Astrocyte (in vitro differentiated cells and primary cell): ENCODE results near the gene LAMA5. TPM values are rescaled to one million over a fixed set of nuclear protein-coding genes. Genes with fewer than 3 reads are reported as not detected.

Experiments used
- DNase-seq: peaks from one replicate; pipeline ENCODE4 v3.0.0-alpha.2; 2010; ENCODE audit warnings: low read depth
- FAIRE-seq: peaks from 2 replicates; lab custom pipeline; 2011; peaks lifted over from hg19 to GRCh38; lab: Jason Lieb, UNC
- H2AFZ ChIP-seq: 2 replicates; pipeline ENCODE4 v1.6.0; 2012; ENCODE audit warnings: low read depth, low read length, inconsistent platforms
- H3K27ac ChIP-seq: 2 replicates; pipeline ENCODE4 v1.5.1; 2011; ENCODE audit warnings: low read depth, low read length, inconsistent platforms
- H3K27me3 ChIP-seq: 2 replicates; pipeline ENCODE4 v1.6.0; 2011; ENCODE audit warnings: low read length, inconsistent platforms; ENCODE audit not compliant: insufficient read depth
- H3K36me3 ChIP-seq: 2 replicates; pipeline ENCODE4 v1.5.1; 2011; ENCODE audit warnings: low read length, inconsistent platforms; ENCODE audit not compliant: insufficient read depth
- H3K4me1 ChIP-seq: 2 replicates; pipeline ENCODE4 v1.5.1; 2011; ENCODE audit warnings: low read length, inconsistent platforms; ENCODE audit not compliant: insufficient read depth
- H3K4me2 ChIP-seq: 2 replicates; pipeline ENCODE4 v1.6.0; 2012; ENCODE audit warnings: low read length, inconsistent platforms
- H3K4me3 ChIP-seq: 2 replicates; pipeline ENCODE4 v1.5.1; 2011; ENCODE audit warnings: low read depth, mild to moderate bottlenecking, low read length, inconsistent platforms; ENCODE audit not compliant: insufficient read depth
- H3K79me2 ChIP-seq: 2 replicates; pipeline ENCODE4 v1.6.0; 2012; ENCODE audit warnings: mild to moderate bottlenecking, low read length, inconsistent platforms; ENCODE audit not compliant: insufficient read depth
- H3K9ac ChIP-seq: 2 replicates; pipeline ENCODE4 v1.6.0; 2012; ENCODE audit warnings: mild to moderate bottlenecking, low read length, inconsistent platforms
- H3K9me3 ChIP-seq: 2 replicates; pipeline ENCODE4 v1.5.1; 2012; ENCODE audit warnings: low read depth, mild to moderate bottlenecking, low read length, inconsistent platforms; ENCODE audit not compliant: insufficient read depth
- H4K20me1 ChIP-seq: 2 replicates; pipeline ENCODE4 v1.6.0; 2012; ENCODE audit warnings: low read length, inconsistent platforms; ENCODE audit not compliant: insufficient read depth
- H3K27ac Mint-ChIP-seq: one replicate; pipeline ENCODE4 v1.8.0; 2021; ENCODE audit warnings: mild to moderate bottlenecking, mixed read lengths; ENCODE audit not compliant: unreplicated experiment
- H3K27me3 Mint-ChIP-seq: one replicate; pipeline ENCODE4 v1.8.0; 2021; ENCODE audit warnings: low read depth, mixed read lengths; ENCODE audit not compliant: unreplicated experiment
- H3K36me3 Mint-ChIP-seq: one replicate; pipeline ENCODE4 v1.8.0; 2021; ENCODE audit warnings: low read depth, mixed read lengths; ENCODE audit not compliant: unreplicated experiment
- H3K4me1 Mint-ChIP-seq: one replicate; pipeline ENCODE4 v1.8.0; 2021; ENCODE audit warnings: low read depth, mixed read lengths; ENCODE audit not compliant: unreplicated experiment
- H3K4me3 Mint-ChIP-seq: one replicate; pipeline ENCODE4 v1.8.0; 2021; ENCODE audit warnings: mild to moderate bottlenecking, moderate library complexity, mixed read lengths; ENCODE audit not compliant: unreplicated experiment
- H3K9me3 Mint-ChIP-seq: one replicate; pipeline ENCODE4 v1.8.0; 2021; ENCODE audit warnings: mild to moderate bottlenecking, mixed read lengths; ENCODE audit not compliant: unreplicated experiment
- EZH2 ChIP-seq: IDR thresholded peaks from 2 replicates; pipeline ENCODE4 v1.6.1; 2012; ENCODE audit warnings: mild to moderate bottlenecking, low read length, inconsistent platforms; ENCODE audit not compliant: insufficient read depth
- total RNA-seq: library from RNA; stranded (reverse); gene quantifications from 2 replicates; pipeline ENCODE4 v1.2.1, GENCODE V29; 2021
- TF ChIP-seq, protein P1 (sequence below): IDR thresholded peaks from 2 replicates; pipeline ENCODE4 v1.5.1; 2011; ENCODE audit warnings: low read depth, mild to moderate bottlenecking, inconsistent platforms, low read length, moderate library complexity; ENCODE audit not compliant: insufficient read depth

Gene LAMA5
- total RNA-seq, 1 donor from 2014 or later: 350 TPM

GRCh38 chr20:62323980-62324906 is 42.9 kb downstream of the LAMA5 start:
- no peaks in the 10 kb centered on the region for H4K20me1 ChIP-seq
- TF ChIP-seq, protein P1, sequence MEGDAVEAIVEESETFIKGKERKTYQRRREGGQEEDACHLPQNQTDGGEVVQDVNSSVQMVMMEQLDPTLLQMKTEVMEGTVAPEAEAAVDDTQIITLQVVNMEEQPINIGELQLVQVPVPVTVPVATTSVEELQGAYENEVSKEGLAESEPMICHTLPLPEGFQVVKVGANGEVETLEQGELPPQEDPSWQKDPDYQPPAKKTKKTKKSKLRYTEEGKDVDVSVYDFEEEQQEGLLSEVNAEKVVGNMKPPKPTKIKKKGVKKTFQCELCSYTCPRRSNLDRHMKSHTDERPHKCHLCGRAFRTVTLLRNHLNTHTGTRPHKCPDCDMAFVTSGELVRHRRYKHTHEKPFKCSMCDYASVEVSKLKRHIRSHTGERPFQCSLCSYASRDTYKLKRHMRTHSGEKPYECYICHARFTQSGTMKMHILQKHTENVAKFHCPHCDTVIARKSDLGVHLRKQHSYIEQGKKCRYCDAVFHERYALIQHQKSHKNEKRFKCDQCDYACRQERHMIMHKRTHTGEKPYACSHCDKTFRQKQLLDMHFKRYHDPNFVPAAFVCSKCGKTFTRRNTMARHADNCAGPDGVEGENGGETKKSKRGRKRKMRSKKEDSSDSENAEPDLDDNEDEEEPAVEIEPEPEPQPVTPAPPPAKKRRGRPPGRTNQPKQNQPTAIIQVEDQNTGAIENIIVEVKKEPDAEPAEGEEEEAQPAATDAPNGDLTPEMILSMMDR: no peak
- no peaks in the 10 kb centered on the region for H3K9me3 Mint-ChIP-seq

GRCh38 chr20:62323146-62323979 is 43.7 kb downstream of the LAMA5 start:
- Mint-ChIP-seq H3K9me3 (no peaks in the 10 kb centered on the region), H3K27ac (no peak overlapping the region), H3K4me1 (no peaks in the 10 kb centered on the region), H3K36me3 (peaks cover 12% of the 10 kb centered on the region), H3K27me3 (no peaks in the 10 kb centered on the region), H3K4me3 (no peak overlapping the region)
- no peak overlapping the region for H3K4me3 ChIP-seq
- no peaks in the 10 kb centered on the region for H3K4me1 ChIP-seq
- no peaks in the 10 kb centered on the region for H3K27me3 ChIP-seq
- TF ChIP-seq, protein P1: no peak
- TF ChIP-seq EZH2: no peak
- H3K9ac ChIP-seq: no peak overlapping the region
- no peaks in the 10 kb centered on the region for H3K36me3 ChIP-seq
- H3K27ac ChIP-seq: no peak overlapping the region
- FAIRE-seq (no peak), DNase-seq (no peak)
- no peak overlapping the region for H3K4me2 ChIP-seq
- H3K79me2 ChIP-seq: no peaks in the 10 kb centered on the region
- H2AFZ ChIP-seq: no peak overlapping the region
- H4K20me1 ChIP-seq: no peaks in the 10 kb centered on the region
- H3K9me3 ChIP-seq: no peaks in the 10 kb centered on the region

More at GRCh38 chr20:62323980-62324906, 42.9 kb downstream of the LAMA5 start:
- Mint-ChIP-seq H3K36me3 (peaks cover 10% of the 10 kb centered on the region), H3K27me3 (no peaks in the 10 kb centered on the region), H3K4me1 (no peaks in the 10 kb centered on the region), H3K4me3 (no peak overlapping the region), H3K27ac (no peak overlapping the region)
- H3K9ac ChIP-seq: no peak overlapping the region
- H3K36me3 ChIP-seq: no peaks in the 10 kb centered on the region
- H3K9me3 ChIP-seq: no peaks in the 10 kb centered on the region
- DNase-seq (no peak), FAIRE-seq (no peak)
- H3K27ac ChIP-seq: no peak overlapping the region
- H3K4me2 ChIP-seq: no peak overlapping the region
- H2AFZ ChIP-seq: no peak overlapping the region
- H3K4me1 ChIP-seq: no peaks in the 10 kb centered on the region
- H3K79me2 ChIP-seq: no peaks in the 10 kb centered on the region
- H3K27me3 ChIP-seq: no peaks in the 10 kb centered on the region
- no peak overlapping the region for H3K4me3 ChIP-seq
